Measurements from ENCODE around the gene CHST4.

DNA sequence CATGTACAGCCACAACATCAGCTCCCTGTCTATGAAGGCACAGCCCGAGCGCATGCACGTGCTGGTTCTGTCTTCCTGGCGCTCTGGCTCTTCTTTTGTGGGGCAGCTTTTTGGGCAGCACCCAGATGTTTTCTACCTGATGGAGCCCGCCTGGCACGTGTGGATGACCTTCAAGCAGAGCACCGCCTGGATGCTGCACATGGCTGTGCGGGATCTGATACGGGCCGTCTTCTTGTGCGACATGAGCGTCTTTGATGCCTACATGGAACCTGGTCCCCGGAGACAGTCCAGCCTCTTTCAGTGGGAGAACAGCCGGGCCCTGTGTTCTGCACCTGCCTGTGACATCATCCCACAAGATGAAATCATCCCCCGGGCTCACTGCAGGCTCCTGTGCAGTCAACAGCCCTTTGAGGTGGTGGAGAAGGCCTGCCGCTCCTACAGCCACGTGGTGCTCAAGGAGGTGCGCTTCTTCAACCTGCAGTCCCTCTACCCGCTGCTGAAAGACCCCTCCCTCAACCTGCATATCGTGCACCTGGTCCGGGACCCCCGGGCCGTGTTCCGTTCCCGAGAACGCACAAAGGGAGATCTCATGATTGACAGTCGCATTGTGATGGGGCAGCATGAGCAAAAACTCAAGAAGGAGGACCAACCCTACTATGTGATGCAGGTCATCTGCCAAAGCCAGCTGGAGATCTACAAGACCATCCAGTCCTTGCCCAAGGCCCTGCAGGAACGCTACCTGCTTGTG is 10.7 kb downstream of the CHST4 start:
- TF ChIP-seq, protein P1, sequence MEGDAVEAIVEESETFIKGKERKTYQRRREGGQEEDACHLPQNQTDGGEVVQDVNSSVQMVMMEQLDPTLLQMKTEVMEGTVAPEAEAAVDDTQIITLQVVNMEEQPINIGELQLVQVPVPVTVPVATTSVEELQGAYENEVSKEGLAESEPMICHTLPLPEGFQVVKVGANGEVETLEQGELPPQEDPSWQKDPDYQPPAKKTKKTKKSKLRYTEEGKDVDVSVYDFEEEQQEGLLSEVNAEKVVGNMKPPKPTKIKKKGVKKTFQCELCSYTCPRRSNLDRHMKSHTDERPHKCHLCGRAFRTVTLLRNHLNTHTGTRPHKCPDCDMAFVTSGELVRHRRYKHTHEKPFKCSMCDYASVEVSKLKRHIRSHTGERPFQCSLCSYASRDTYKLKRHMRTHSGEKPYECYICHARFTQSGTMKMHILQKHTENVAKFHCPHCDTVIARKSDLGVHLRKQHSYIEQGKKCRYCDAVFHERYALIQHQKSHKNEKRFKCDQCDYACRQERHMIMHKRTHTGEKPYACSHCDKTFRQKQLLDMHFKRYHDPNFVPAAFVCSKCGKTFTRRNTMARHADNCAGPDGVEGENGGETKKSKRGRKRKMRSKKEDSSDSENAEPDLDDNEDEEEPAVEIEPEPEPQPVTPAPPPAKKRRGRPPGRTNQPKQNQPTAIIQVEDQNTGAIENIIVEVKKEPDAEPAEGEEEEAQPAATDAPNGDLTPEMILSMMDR (IDR thresholded peaks at IDR 0.05) = no peak
- TF ChIP-seq POLR2AphosphoS5 (IDR thresholded peaks at IDR 0.05) (no peak), POLR2A (IDR thresholded peaks at IDR 0.05) (no peak)

All from breast epithelium (tissue), 3 donors.